SK-N-SH treated with all-trans-retinoic acid at 6 μM for 48 hours (cell line): ENCODE data around the gene ACCS.

Source experiments
- ARNTL ChIP-seq: fragments of 450-650 bp; formaldehyde crosslinking; IDR thresholded peaks from 2 replicates; pipeline ENCODE4 v1.5.0; 2020; ENCODE audit warnings: low read depth, mild to moderate bottlenecking, moderate library complexity, borderline replicate concordance
- CSDC2 ChIP-seq: fragments of 250-450 bp; sonication (Bioruptor Pico); IDR thresholded peaks from 2 replicates; pipeline ENCODE4 v1.5.0; 2020; ENCODE audit warnings: mild to moderate bottlenecking, moderate library complexity
- ISL1 ChIP-seq: fragments of 250-450 bp; sonication (Bioruptor Pico); IDR thresholded peaks from 2 replicates; pipeline ENCODE4 v2.1.2; 2022; ENCODE audit warnings: mild to moderate bottlenecking, moderate library complexity
- OSR1 ChIP-seq: fragments of 250-450 bp; sonication (Bioruptor Pico); IDR thresholded peaks from 2 replicates; pipeline ENCODE4 v1.8.0; 2022; ENCODE audit warnings: moderate library complexity, mild to moderate bottlenecking, inconsistent platforms
- PPARA ChIP-seq: fragments of 250-450 bp; sonication (Bioruptor Pico); IDR thresholded peaks from 2 replicates; pipeline ENCODE4 v1.5.0; 2020; ENCODE audit warnings: mild to moderate bottlenecking, borderline replicate concordance
- RARB ChIP-seq: fragments of 250-450 bp; sonication (Bioruptor Pico); IDR thresholded peaks from 2 replicates; pipeline ENCODE4 v1.8.0; 2021; ENCODE audit warnings: mild to moderate bottlenecking, moderate library complexity
- TCF4 ChIP-seq: fragments of 250-450 bp; sonication (Bioruptor Pico); IDR thresholded peaks from 2 replicates; pipeline ENCODE4 v1.8.0; 2021; ENCODE audit warnings: mild to moderate bottlenecking, moderate library complexity, borderline replicate concordance
- TSHZ2 ChIP-seq: fragments of 250-450 bp; sonication (Bioruptor Pico); IDR thresholded peaks from 2 replicates; pipeline ENCODE4 v1.5.0; 2020; ENCODE audit warnings: mild to moderate bottlenecking, moderate library complexity
- ZFP3 ChIP-seq: fragments of 250-450 bp; sonication (Bioruptor Pico); IDR thresholded peaks from 2 replicates; pipeline ENCODE4 v1.5.0; 2020; ENCODE audit warnings: mild to moderate bottlenecking, moderate library complexity
- ZFP30 ChIP-seq: fragments of 450-650 bp; formaldehyde crosslinking; IDR thresholded peaks from 2 replicates; pipeline ENCODE4 v1.5.0; 2022; ENCODE audit warnings: mild to moderate bottlenecking, moderate library complexity
- ZNF565 ChIP-seq: fragments of 450-650 bp; formaldehyde crosslinking; conservative IDR thresholded peaks from 2 replicates; pipeline ENCODE4 v1.5.0; 2020; ENCODE audit warnings: low read depth, mild to moderate bottlenecking, moderate library complexity
- ZNF70 ChIP-seq: fragments of 450-650 bp; formaldehyde crosslinking; IDR thresholded peaks from 2 replicates; pipeline ENCODE4 v1.5.0; 2020; ENCODE audit warnings: mild to moderate bottlenecking, moderate library complexity
- TF ChIP-seq, protein P1 (sequence below): fragments of 250-450 bp; sonication (Bioruptor Pico); IDR thresholded peaks from 2 replicates; pipeline ENCODE4 v1.5.1; 2021; ENCODE audit warnings: mild to moderate bottlenecking, moderate library complexity
- TF ChIP-seq, protein P2 (sequence below): fragments of 250-450 bp; sonication (Bioruptor Pico); IDR thresholded peaks from 2 replicates; pipeline ENCODE4 v1.8.0; 2020; ENCODE audit warnings: mild to moderate bottlenecking, moderate library complexity, borderline replicate concordance

GRCh38 chr11:44112091-44112821, 46.2 kb downstream of the ACCS start:
- TF ChIP-seq ZFP3 (CRISPR knock-in tag) (no peak), TSHZ2 (CRISPR knock-in tag) (peak; percentile 62; the same call in 1 of the 2 replicates), ARNTL (CRISPR knock-in tag) (no peak), ZFP30 (no peak), ZNF565 (CRISPR knock-in tag) (no peak), CSDC2 (no peak), PPARA (CRISPR knock-in tag) (no peak), ZNF70 (CRISPR knock-in tag) (no peak), RARB (CRISPR knock-in tag) (no peak), OSR1 (CRISPR knock-in tag) (no peak), ISL1 (CRISPR knock-in tag) (peak; percentile 60; the same call in 1 of the 2 replicates), TCF4 (CRISPR knock-in tag) (peak; percentile 53)
- TF ChIP-seq, protein P1, sequence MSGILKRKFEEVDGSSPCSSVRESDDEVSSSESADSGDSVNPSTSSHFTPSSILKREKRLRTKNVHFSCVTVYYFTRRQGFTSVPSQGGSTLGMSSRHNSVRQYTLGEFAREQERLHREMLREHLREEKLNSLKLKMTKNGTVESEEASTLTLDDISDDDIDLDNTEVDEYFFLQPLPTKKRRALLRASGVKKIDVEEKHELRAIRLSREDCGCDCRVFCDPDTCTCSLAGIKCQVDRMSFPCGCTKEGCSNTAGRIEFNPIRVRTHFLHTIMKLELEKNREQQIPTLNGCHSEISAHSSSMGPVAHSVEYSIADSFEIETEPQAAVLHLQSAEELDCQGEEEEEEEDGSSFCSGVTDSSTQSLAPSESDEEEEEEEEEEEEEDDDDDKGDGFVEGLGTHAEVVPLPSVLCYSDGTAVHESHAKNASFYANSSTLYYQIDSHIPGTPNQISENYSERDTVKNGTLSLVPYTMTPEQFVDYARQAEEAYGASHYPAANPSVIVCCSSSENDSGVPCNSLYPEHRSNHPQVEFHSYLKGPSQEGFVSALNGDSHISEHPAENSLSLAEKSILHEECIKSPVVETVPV (CRISPR knock-in tag), result no peak
- TF ChIP-seq, protein P2, sequence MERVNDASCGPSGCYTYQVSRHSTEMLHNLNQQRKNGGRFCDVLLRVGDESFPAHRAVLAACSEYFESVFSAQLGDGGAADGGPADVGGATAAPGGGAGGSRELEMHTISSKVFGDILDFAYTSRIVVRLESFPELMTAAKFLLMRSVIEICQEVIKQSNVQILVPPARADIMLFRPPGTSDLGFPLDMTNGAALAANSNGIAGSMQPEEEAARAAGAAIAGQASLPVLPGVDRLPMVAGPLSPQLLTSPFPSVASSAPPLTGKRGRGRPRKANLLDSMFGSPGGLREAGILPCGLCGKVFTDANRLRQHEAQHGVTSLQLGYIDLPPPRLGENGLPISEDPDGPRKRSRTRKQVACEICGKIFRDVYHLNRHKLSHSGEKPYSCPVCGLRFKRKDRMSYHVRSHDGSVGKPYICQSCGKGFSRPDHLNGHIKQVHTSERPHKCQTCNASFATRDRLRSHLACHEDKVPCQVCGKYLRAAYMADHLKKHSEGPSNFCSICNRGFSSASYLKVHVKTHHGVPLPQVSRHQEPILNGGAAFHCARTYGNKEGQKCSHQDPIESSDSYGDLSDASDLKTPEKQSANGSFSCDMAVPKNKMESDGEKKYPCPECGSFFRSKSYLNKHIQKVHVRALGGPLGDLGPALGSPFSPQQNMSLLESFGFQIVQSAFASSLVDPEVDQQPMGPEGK (CRISPR knock-in tag), result no peak
